Thoracic aorta (tissue), 2 donors: ENCODE results near the gene IFNL3. TPM values are rescaled to one million over a fixed set of nuclear protein-coding genes. Genes with fewer than 3 reads are reported as not detected.

Experiments used
- ATAC-seq: fragments of 150-250 bp; one replicate; pipeline ENCODE4 v1.8.0; 2017; ENCODE audit warnings: low read depth; ENCODE audit not compliant: insufficient number of reproducible peaks, low FRiP score
- DNase-seq: peaks from one replicate; pipeline ENCODE4 v3.0.0-alpha.2; 2020; ENCODE audit warnings: low spot score
- H3K27ac ChIP-seq, 2 donors: fragments of 200-600 bp; sonication (generic); 1 replicate in 1 of 2; 2 replicates in 1 of 2; pipeline ENCODE4 v1.5.1; 2016; ENCODE audit warnings: mild to moderate bottlenecking in 2 of 2, moderate library complexity in 2 of 2
- H3K27me3 ChIP-seq: fragments of 200-600 bp; sonication (generic); replicated peaks from 2 replicates; pipeline ENCODE4 v1.6.0; 2016; ENCODE audit warnings: mild to moderate bottlenecking; ENCODE audit not compliant: insufficient read depth
- H3K36me3 ChIP-seq: fragments of 200-600 bp; sonication (generic); one replicate; pipeline ENCODE4 v1.5.1; 2016
- H3K4me1 ChIP-seq, 2 donors: fragments of 200-600 bp; sonication (generic); 1 replicate in 1 of 2; 2 replicates in 1 of 2; pipeline versions ENCODE4 v1.5.1 to v1.6.0; 2016; ENCODE audit warnings: low read depth in 2 of 2, mild to moderate bottlenecking in 1 of 2; ENCODE audit not compliant: control insufficient read depth in 1 of 2
- H3K4me3 ChIP-seq: fragments of 200-600 bp; sonication (generic); 2 replicates; pipeline ENCODE4 v1.5.1; 2016; ENCODE audit warnings: mild to moderate bottlenecking
- H3K9me3 ChIP-seq: fragments of 200-600 bp; sonication (generic); 2 replicates; pipeline ENCODE4 v1.5.1; 2016
- CTCF ChIP-seq: fragments of 200-600 bp; sonication (generic); IDR thresholded peaks from one replicate; pipeline ENCODE4 v1.5.1; 2019; ENCODE audit warnings: antibody characterized with exemption
- total RNA-seq, 2 donors: library from RNA; depleted of rRNA; stranded (reverse); fragments of >200 nt; gene quantifications; one replicate each; pipeline versions ENCODE4 v1.1.0 to v1.2.3, GENCODE V29; 2016

The IFNL3 gene
- total RNA-seq, 2 donors from 2014 or later = not detected

- H3K27ac ChIP-seq = no peak overlapping the region
- peaks cover 4 to 6% of the 10 kb centered on the region in 2 donors for H3K4me1 ChIP-seq
- no peaks in the 10 kb centered on the region for H3K36me3 ChIP-seq
- no peak for ATAC-seq
- peaks cover 6% of the 10 kb centered on the region for H3K27me3 ChIP-seq
- TF ChIP-seq CTCF = no peak
- no peak overlapping the region for H3K4me3 ChIP-seq
- DNase-seq = no peak
- no peaks in the 10 kb centered on the region for H3K9me3 ChIP-seq
Measured at GRCh38 chr19:39197808-39198207, 47.0 kb downstream of the IFNL3 start.

DNA sequence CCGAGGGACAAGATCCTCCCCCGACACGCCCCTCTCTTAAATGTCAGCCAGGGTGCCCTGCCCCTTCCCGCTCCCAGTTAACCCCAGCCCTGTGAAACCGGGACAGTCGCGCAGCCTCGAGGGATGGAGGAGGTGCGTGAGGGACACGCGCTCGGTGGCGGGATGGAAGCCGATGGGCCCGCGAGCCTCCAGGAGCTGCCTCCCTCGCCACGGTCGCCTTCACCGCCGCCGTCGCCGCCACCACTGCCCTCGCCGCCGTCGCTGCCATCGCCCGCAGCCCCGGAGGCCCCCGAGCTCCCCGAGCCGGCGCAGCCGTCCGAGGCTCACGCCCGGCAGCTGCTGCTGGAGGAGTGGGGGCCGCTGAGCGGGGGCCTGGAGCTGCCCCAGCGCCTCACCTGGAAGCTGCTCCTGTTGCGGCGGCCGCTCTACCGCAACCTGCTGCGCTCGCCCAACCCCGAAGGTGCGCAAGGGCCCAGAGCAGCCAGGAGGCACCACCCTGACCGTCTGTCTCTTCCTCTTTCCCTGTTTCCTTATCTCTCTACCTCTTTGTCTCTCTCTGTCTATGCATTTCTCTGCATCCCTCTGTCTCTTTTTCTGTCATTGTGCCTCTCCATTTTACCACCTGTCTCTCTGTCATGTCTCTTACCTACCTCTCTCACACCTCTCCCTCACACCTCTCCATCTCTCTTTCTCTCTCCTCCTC lies 47.8 kb downstream of the IFNL3 start, which contains the start of gene NCCRP1:
Gene NCCRP1, plus strand, starts transcription at position 105 of the 703 bp plus-strand sequence. Its CDS starts 19 bp downstream, at position 124.
- H3K4me1 ChIP-seq = peaks cover 4 to 6% of the 10 kb centered on the region in 2 donors
- H3K27me3 ChIP-seq = peaks cover 6% of the 10 kb centered on the region
- H3K36me3 ChIP-seq = no peaks in the 10 kb centered on the region
- H3K27ac ChIP-seq = no peak within 1 kb of the TSS
- DNase-seq (no peak), ATAC-seq (no peak)
- TF ChIP-seq CTCF = no peak
- H3K9me3 ChIP-seq = no peaks in the 10 kb centered on the region
- H3K4me3 ChIP-seq = peak within 1 kb of the TSS; percentile 21

DNA sequence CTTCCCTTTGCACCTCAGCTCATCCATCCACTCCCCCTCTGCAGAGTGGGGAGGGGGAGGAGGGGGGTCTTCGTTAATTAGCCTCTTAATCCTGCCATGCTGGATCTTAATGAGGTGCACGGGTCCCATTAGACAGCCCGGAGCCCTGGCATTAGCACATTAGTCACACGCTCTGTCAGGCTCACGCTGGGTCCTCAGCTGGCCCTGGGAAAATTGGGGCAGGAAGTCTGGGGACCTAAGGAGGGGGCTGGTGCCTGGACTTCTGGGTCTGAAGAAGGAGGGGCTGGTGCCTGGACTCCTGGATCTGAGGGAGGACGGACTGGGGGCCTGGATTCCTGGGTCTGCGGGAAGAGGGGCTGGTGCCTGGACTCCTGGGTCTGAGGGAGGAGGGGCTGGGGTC lies 48.5 kb downstream of the IFNL3 start:
- Histone ChIP-seq H3K36me3 (no peaks in the 10 kb centered on the region), H3K4me1 (peaks cover 4 to 6% of the 10 kb centered on the region in 2 donors), H3K4me3 (no peak overlapping the region), H3K27ac (no peak overlapping the region), H3K27me3 (peaks cover 6% of the 10 kb centered on the region), H3K9me3 (no peaks in the 10 kb centered on the region)
- ATAC-seq (no peak), DNase-seq (no peak)
- TF ChIP-seq CTCF = no peak

- ATAC-seq = no peak
Measured at GRCh38 chr19:39195755-39196154, 49.1 kb downstream of the IFNL3 start.

More at GRCh38 chr19:39195755-39196154, 49.1 kb downstream of the IFNL3 start:
- no peak for TF ChIP-seq CTCF
- H3K27ac ChIP-seq = no peak overlapping the region
- no peaks in the 10 kb centered on the region for H3K9me3 ChIP-seq
- H3K4me1 ChIP-seq = peaks cover 4 to 6% of the 10 kb centered on the region in 2 donors
- H3K4me3 ChIP-seq = no peak overlapping the region
- no peak for DNase-seq
- H3K36me3 ChIP-seq = no peaks in the 10 kb centered on the region
- H3K27me3 ChIP-seq = peaks cover 6% of the 10 kb centered on the region
